Stomach (tissue), 9 donors: ENCODE results near the gene PLD2. TPM values are rescaled to one million over a fixed set of nuclear protein-coding genes. Genes with fewer than 3 reads are reported as not detected.
"Not testable (repeated sequence)": the region's sequence is repeated elsewhere in the genome, so short reads cannot be mapped to it uniquely, and the experiment has no call there.

Experiments
- DNase-seq, 2 donors: peaks; one replicate each; pipeline versions ENCODE4 v3.0.0 to v3.0.0-alpha.2; 2013 to 2019
- H3K27ac ChIP-seq, 5 donors: fragments of 200-600 bp in 4 of 5; sonication (generic) in 4 of 5; one replicate each; pipeline ENCODE4 v1.5.1; 2013 to 2019; ENCODE audit warnings: mild to moderate bottlenecking in 1 of 5, moderate library complexity in 1 of 5
- H3K27me3 ChIP-seq, 3 donors: fragments of 200-600 bp; sonication (generic); one replicate each; pipeline ENCODE4 v1.5.1; 2017 to 2019; ENCODE audit warnings: mixed run types in 1 of 3
- H3K36me3 ChIP-seq, 4 donors: fragments of 200-600 bp; sonication (generic); 1 replicate in 3 of 4; 2 replicates in 1 of 4; pipeline ENCODE4 v1.5.1; 2016 to 2019
- H3K4me1 ChIP-seq, 4 donors: fragments of 200-600 bp; sonication (generic); one replicate each; pipeline ENCODE4 v1.5.1; 2016 to 2019
- H3K4me3 ChIP-seq, 4 donors: fragments of 200-600 bp; sonication (generic) in 3 of 4; one replicate each; pipeline ENCODE4 v1.5.1; 2016 to 2019; ENCODE audit warnings: mild to moderate bottlenecking in 1 of 4
- H3K9me3 ChIP-seq, 4 donors: fragments of 200-600 bp; sonication (generic); one replicate each; pipeline ENCODE4 v1.5.1; 2016 to 2019
- CTCF ChIP-seq, 7 experiments: fragments of 450-650 bp in 4 of 7; fragments of 200-600 bp in 3 of 7; sonication (generic) in 3 of 7; IDR thresholded peaks; one replicate each; pipeline ENCODE4 v1.5.1; 2016 to 2019; ENCODE audit warnings: antibody characterized with exemption in 7 of 7, control low read depth in 2 of 7, mild to moderate bottlenecking in 1 of 7
- EP300 ChIP-seq: sonication (generic); formaldehyde crosslinking; IDR thresholded peaks from one replicate; pipeline ENCODE4 v1.6.1; 2017; ENCODE audit warnings: antibody characterized with exemption
- POLR2A ChIP-seq, 4 donors: fragments of 450-650 bp; IDR thresholded peaks; one replicate each; pipeline ENCODE4 v1.6.1; 2016; ENCODE audit warnings: antibody characterized with exemption in 4 of 4, control low read depth in 2 of 4, mild to moderate bottlenecking in 1 of 4, moderate library complexity in 1 of 4
- POLR2AphosphoS5 ChIP-seq, 3 donors: sonication (generic); formaldehyde crosslinking; IDR thresholded peaks; one replicate each; pipeline ENCODE4 v1.6.1; 2016; ENCODE audit warnings: antibody characterized with exemption in 3 of 3
- WGBS, 5 donors: extraction: QIAGEN DNeasy Blood & Tissue Kit in 3 of 5; methylation state at CpG; one replicate each; pipeline versions ENCODE4 v1.1.5 to v1.1.7; 2013 to 2018; 5-methylcytosine and 5-hydroxymethylcytosine counted together
- intact Hi-C: fragments of 100-400 bp; cut with DNase I; formaldehyde crosslinking; loops from one replicate; pipeline ENCODE4 v1.15.1; 2023; ENCODE audit warnings: low total_unique reads
- polyA plus RNA-seq, 3 donors: library from polyadenylated mRNA; stranded (reverse); fragments of 200-250 nt; gene quantifications; one replicate each; pipeline ENCODE4 v1.2.3, GENCODE V29; 2013
- total RNA-seq, 5 donors: library from RNA; depleted of rRNA; stranded (reverse); fragments of >200 nt; gene quantifications; one replicate each; pipeline versions ENCODE4 v1.1.0 to v1.2.3, GENCODE V29; 2014 to 2016
- donor health status: healthy with polysubstance abuse.
- donor health status: Bipolar disorder and iron deficiency.
- donor health status: healthy.

Gene PLD2
- total and polyA plus RNA-seq, 8 donors, result 10.3 to 123 (median 22.7) TPM

- Histone ChIP-seq H3K36me3 (peaks cover 4 to 25% (median 16%) of the 10 kb centered on the region in 4 donors), H3K9me3 (no peaks in the 10 kb centered on the region), H3K27ac (no peak overlapping the region), H3K4me3 (no peak overlapping the region), H3K4me1 (peaks cover 10 to 25% (median 21%) of the 10 kb centered on the region in 4 donors), H3K27me3 (no peaks in the 10 kb centered on the region)
- no peak for TF ChIP-seq EP300
- intact Hi-C loops, result no loop called here
- no peak for DNase-seq
- WGBS, 5 donors, result 83 to 89% (median 87%) methylated on average over 32 of the region's 32 CpGs
Observed at GRCh38 chr17:4859816-4860625, 53.1 kb downstream of the PLD2 start.

GRCh38 chr17:4860651-4861050 is 53.7 kb downstream of the PLD2 start:
- Histone ChIP-seq H3K4me3 (no peak overlapping the region), H3K9me3 (no peaks in the 10 kb centered on the region), H3K27me3 (no peaks in the 10 kb centered on the region), H3K27ac (no peak overlapping the region), H3K36me3 (peaks cover 4 to 25% (median 16%) of the 10 kb centered on the region in 4 donors), H3K4me1 (peaks cover 10 to 25% (median 21%) of the 10 kb centered on the region in 4 donors)
- no peak for DNase-seq
- intact Hi-C loops, result no loop called here
- 87 to 94% (median 91%) methylated on average over 5 to 9 of the region's 9 CpGs for WGBS, 5 donors
- TF ChIP-seq POLR2AphosphoS5 (IDR thresholded peaks at IDR 0.05) (no peak), EP300 (no peak), POLR2A (IDR thresholded peaks at IDR 0.05) (no peak), CTCF (IDR thresholded peaks at IDR 0.05) (no peak)

DNA sequence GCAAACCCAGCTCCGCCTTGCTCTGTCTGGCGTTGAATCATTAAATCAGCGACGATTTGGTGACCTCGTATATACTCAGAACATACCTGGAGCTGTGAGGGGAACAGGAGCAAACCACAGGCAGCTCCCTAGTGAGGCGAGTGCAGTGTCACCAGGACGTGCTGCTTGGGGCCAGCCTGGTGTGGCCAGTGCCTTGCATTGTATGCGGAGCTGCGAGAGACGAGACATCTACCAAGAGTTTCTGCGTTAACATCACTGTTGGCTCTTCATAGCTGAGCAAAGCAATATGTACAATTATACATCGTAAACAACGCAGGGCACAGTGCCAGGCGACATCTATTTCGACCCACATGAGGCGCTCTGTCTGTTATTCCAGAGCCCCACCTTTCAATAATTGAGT is 54.1 kb downstream of the PLD2 start:
- no peak for DNase-seq
- intact Hi-C loops, result no loop called here
- 88 to 93% (median 91%) methylated on average over 16 of the region's 16 CpGs for WGBS, 5 donors
- TF ChIP-seq CTCF (IDR thresholded peaks at IDR 0.05), result no peak
- no peak for TF ChIP-seq EP300
- no peak for TF ChIP-seq POLR2A (IDR thresholded peaks at IDR 0.05)
- no peak for TF ChIP-seq POLR2AphosphoS5 (IDR thresholded peaks at IDR 0.05)
- Histone ChIP-seq H3K36me3 (peaks cover 4 to 25% (median 16%) of the 10 kb centered on the region in 4 donors), H3K9me3 (no peaks in the 10 kb centered on the region), H3K4me3 (no peak overlapping the region), H3K4me1 (peaks cover 10 to 25% (median 21%) of the 10 kb centered on the region in 4 donors), H3K27me3 (no peaks in the 10 kb centered on the region), H3K27ac (no peak overlapping the region)

- 88 to 98% (median 91%) methylated on average over 4 of the region's 4 CpGs for WGBS, 5 donors
- no peaks in the 10 kb centered on the region for H3K9me3 ChIP-seq
- no peak for TF ChIP-seq POLR2A (IDR thresholded peaks at IDR 0.05)
- TF ChIP-seq CTCF (IDR thresholded peaks at IDR 0.05), result no peak
- TF ChIP-seq EP300, result no peak
- H3K27me3 ChIP-seq, result no peaks in the 10 kb centered on the region
- H3K4me3 ChIP-seq, result no peak overlapping the region
- intact Hi-C loops, result no loop called here
- DNase-seq, result no peak
- peaks cover 9 to 21% (median 16%) of the 10 kb centered on the region in 4 donors for H3K4me1 ChIP-seq
- H3K36me3 ChIP-seq, result peaks cover 4 to 21% (median 14%) of the 10 kb centered on the region in 4 donors
- no peak overlapping the region for H3K27ac ChIP-seq
Observed at GRCh38 chr17:4862720-4863119, 55.8 kb downstream of the PLD2 start.

DNA sequence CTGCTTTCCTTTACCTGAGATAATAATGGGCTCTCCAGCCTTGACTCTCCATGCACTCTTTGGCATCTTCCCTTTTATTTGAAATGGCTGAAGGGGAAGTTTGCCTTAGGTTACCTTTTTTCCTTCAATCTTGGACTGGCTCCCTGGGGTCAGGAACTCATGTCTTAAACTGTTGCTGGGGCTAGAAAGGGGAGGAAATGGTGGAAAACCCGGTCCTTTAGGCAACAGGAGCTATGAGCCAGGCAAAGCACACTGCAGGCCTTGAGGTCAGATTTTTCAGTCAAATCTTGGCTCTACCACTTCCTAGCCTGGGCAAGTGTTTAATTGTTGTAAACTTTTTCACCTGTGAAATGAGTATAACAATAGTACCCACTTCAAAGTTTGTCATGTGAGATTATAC is 56.4 kb downstream of the PLD2 start:
- Histone ChIP-seq H3K36me3 (peaks cover 4 to 21% (median 15%) of the 10 kb centered on the region in 4 donors), H3K4me3 (no peak overlapping the region), H3K27me3 (no peaks in the 10 kb centered on the region), H3K4me1 (peaks cover 3 to 15% (median 10%) of the 10 kb centered on the region in 4 donors), H3K27ac (no peak overlapping the region), H3K9me3 (no peaks in the 10 kb centered on the region)
- intact Hi-C loops, result no loop called here
- TF ChIP-seq POLR2AphosphoS5 (IDR thresholded peaks at IDR 0.05), result no peak
- TF ChIP-seq EP300, result no peak
- no peak for TF ChIP-seq POLR2A (IDR thresholded peaks at IDR 0.05)
- no peak for TF ChIP-seq CTCF (IDR thresholded peaks at IDR 0.05)
- DNase-seq, result no peak
- WGBS, 5 donors, result 63 to 83% (median 76%) methylated on average over 1 of the region's 1 CpG

DNA sequence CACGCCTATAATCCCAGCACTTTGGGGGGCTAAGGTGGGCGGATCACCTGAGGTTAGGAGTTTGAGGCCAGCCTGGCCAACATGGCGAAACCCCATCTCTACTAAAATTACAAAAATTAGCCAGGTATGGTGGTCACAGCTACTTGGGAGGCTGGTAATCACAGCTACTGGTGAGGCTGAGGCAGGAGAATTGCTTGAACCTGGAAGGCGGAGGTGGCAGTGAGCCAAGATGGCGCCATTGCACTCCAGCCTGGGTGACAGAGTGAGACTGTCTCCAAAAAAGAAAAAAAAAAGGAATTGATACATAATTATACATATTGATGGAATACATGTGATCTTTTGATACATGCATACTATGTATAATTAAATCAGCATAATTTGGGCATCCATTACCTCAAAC is 60.6 kb downstream of the PLD2 start:
- H3K9me3 ChIP-seq, H3K4me1 ChIP-seq, H3K4me3 ChIP-seq, H3K27me3 ChIP-seq, intact Hi-C loops, H3K27ac ChIP-seq, DNase-seq: not testable (repeated sequence)
- peaks cover 0 to 14% (median 8%) of the 10 kb centered on the region in 4 donors for H3K36me3 ChIP-seq
- WGBS, 5 donors, result 74 to 95% (median 86%) methylated on average over 5 of the region's 5 CpGs
